Erythroblast (primary cell): ENCODE results near the gene MC4R.

Experiments used
- GATA1 ChIP-seq: IDR thresholded peaks from 2 replicates; pipeline ENCODE4 v1.6.1; 2011; ENCODE audit warnings: low read depth, mild to moderate bottlenecking, control low read depth, low read length, moderate library complexity
- POLR2A ChIP-seq: IDR thresholded peaks from 2 replicates; pipeline ENCODE4 v1.6.1; 2011; ENCODE audit warnings: mild to moderate bottlenecking, low read length

- TF ChIP-seq POLR2A (no peak), GATA1 (no peak)
These were observed 14.1 kb downstream of the MC4R start for GRCh38 chr18:60358516-60358915.
